ENCODE data around the gene RIMBP2. TPM values are rescaled to one million over a fixed set of nuclear protein-coding genes. Genes with fewer than 3 reads are reported as not detected.

RIMBP2 gene
- polyA plus RNA-seq, 1 of the 3 experiments (the other 2 are of a cell fraction), result 0.90 TPM

DNA sequence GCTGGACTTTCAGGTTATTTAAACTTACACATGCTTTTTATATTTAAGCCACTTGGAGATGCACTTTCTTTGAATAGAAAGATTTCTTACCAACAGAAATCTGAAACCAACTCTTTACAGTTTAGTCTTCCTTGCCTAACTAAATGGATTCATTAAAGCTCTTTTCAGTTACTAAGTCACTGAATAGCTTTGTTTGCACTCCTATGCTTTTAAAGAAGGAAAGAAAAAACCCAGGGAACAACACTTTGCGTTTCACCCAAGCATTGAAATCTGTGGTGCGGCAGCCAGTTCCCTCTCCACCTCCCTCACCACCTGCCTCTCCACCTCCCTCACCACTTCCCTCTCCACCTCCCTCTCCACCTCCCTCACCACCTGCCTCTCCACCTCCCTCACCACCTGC is 70.3 kb downstream of the RIMBP2 start:
- H3K9me2 ChIP-seq, result no peaks in the 10 kb centered on the region
- H4K20me1 ChIP-seq (ENCODE audit: insufficient read depth), result no peaks in the 10 kb centered on the region
- ChIA-PET CTCF (no interaction called here), POLR2A (no interaction called here)
- no peaks in the 10 kb centered on the region for H3K79me2 ChIP-seq (ENCODE audit: insufficient read depth)
- no peak overlapping the region for H3K27ac ChIP-seq (ENCODE audit: low read depth in 2 of 2, low read length in 1 of 2)
- 37% methylated on average over 2 of the region's 2 CpGs for WGBS (ENCODE audit: low lambda C conversion rate)
- H3K27me3 ChIP-seq (ENCODE audit: insufficient read depth), result no peaks in the 10 kb centered on the region
- H3K4me1 ChIP-seq (ENCODE audit: control insufficient read depth in 1 of 2, insufficient read depth in 2 of 2, low read depth in 1 of 2, low read length in 1 of 2), result peaks cover 0 to 28% of the 10 kb centered on the region in 2 experiments; a peak in 1 of 4 replicates
- H3K36me3 ChIP-seq (replicated peaks in 1 of 2; ENCODE audit: control insufficient read depth in 1 of 2, insufficient read depth in 2 of 2, low read length in 1 of 2), result no peaks in the 10 kb centered on the region
- H3K4me3 ChIP-seq (ENCODE audit: low read depth in 2 of 2, low read length in 1 of 2), result no peak overlapping the region
- H3K9me3 ChIP-seq, result no peaks in the 10 kb centered on the region
- DNase-seq, result no peak
- no peaks in the 10 kb centered on the region for H3F3A ChIP-seq (replicated peaks; ENCODE audit: insufficient read depth)
- H3K9ac ChIP-seq, result no peak overlapping the region
- no peak overlapping the region for H2AFZ ChIP-seq (ENCODE audit: low read depth)
- no peak for TF ChIP-seq EZH2phosphoT487 (IDR thresholded peaks at IDR 0.05; ENCODE audit: borderline replicate concordance, low read depth)
- TF ChIP-seq FOXM1 (IDR thresholded peaks at IDR 0.05; ENCODE audit: low read depth), result no peak
- TF ChIP-seq, protein P1, sequence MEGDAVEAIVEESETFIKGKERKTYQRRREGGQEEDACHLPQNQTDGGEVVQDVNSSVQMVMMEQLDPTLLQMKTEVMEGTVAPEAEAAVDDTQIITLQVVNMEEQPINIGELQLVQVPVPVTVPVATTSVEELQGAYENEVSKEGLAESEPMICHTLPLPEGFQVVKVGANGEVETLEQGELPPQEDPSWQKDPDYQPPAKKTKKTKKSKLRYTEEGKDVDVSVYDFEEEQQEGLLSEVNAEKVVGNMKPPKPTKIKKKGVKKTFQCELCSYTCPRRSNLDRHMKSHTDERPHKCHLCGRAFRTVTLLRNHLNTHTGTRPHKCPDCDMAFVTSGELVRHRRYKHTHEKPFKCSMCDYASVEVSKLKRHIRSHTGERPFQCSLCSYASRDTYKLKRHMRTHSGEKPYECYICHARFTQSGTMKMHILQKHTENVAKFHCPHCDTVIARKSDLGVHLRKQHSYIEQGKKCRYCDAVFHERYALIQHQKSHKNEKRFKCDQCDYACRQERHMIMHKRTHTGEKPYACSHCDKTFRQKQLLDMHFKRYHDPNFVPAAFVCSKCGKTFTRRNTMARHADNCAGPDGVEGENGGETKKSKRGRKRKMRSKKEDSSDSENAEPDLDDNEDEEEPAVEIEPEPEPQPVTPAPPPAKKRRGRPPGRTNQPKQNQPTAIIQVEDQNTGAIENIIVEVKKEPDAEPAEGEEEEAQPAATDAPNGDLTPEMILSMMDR (IDR thresholded peaks at IDR 0.05), result no peak
- TF ChIP-seq NRF1 (IDR thresholded peaks at IDR 0.05; ENCODE audit: low read depth, low read length), result no peak
- TF ChIP-seq, protein P2, sequence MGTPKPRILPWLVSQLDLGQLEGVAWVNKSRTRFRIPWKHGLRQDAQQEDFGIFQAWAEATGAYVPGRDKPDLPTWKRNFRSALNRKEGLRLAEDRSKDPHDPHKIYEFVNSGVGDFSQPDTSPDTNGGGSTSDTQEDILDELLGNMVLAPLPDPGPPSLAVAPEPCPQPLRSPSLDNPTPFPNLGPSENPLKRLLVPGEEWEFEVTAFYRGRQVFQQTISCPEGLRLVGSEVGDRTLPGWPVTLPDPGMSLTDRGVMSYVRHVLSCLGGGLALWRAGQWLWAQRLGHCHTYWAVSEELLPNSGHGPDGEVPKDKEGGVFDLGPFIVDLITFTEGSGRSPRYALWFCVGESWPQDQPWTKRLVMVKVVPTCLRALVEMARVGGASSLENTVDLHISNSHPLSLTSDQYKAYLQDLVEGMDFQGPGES (IDR thresholded peaks at IDR 0.05; ENCODE audit: low read depth, low read length), result no peak
- no peak for TF ChIP-seq JUND (IDR thresholded peaks at IDR 0.05)
- no peak for TF ChIP-seq MEF2A (IDR thresholded peaks at IDR 0.05; ENCODE audit: borderline replicate concordance, low read depth)
- TF ChIP-seq, protein P3, sequence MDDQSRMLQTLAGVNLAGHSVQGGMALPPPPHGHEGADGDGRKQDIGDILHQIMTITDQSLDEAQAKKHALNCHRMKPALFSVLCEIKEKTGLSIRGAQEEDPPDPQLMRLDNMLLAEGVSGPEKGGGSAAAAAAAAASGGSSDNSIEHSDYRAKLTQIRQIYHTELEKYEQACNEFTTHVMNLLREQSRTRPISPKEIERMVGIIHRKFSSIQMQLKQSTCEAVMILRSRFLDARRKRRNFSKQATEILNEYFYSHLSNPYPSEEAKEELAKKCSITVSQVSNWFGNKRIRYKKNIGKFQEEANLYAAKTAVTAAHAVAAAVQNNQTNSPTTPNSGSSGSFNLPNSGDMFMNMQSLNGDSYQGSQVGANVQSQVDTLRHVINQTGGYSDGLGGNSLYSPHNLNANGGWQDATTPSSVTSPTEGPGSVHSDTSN (IDR thresholded peaks at IDR 0.05), result no peak
- no peak for TF ChIP-seq GABPA (IDR thresholded peaks at IDR 0.05; ENCODE audit: low read depth)
- no peak for TF ChIP-seq RXRA (IDR thresholded peaks at IDR 0.05; ENCODE audit: borderline replicate concordance, low read depth)
- no peak for TF ChIP-seq GATA2 (CRISPR knock-in tag; IDR thresholded peaks at IDR 0.05)
- TF ChIP-seq SIN3A (IDR thresholded peaks at IDR 0.05; ENCODE audit: borderline replicate concordance, low read depth, low read length), result no peak
- TF ChIP-seq ELF1 (IDR thresholded peaks at IDR 0.05), result no peak
- no peak for TF ChIP-seq NFIC (IDR thresholded peaks at IDR 0.05; ENCODE audit: borderline replicate concordance)
- TF ChIP-seq, protein P4, sequence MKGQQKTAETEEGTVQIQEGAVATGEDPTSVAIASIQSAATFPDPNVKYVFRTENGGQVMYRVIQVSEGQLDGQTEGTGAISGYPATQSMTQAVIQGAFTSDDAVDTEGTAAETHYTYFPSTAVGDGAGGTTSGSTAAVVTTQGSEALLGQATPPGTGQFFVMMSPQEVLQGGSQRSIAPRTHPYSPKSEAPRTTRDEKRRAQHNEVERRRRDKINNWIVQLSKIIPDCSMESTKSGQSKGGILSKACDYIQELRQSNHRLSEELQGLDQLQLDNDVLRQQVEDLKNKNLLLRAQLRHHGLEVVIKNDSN (IDR thresholded peaks at IDR 0.05; ENCODE audit: borderline replicate concordance, low read depth), result no peak
- no peak for TF ChIP-seq FOXJ3 (CRISPR knock-in tag; IDR thresholded peaks at IDR 0.05)
- no peak for TF ChIP-seq TAF1 (IDR thresholded peaks at IDR 0.05; ENCODE audit: borderline replicate concordance, low read depth, low read length)
- no peak for TF ChIP-seq POLR2AphosphoS5 (IDR thresholded peaks at IDR 0.05; ENCODE audit: low read depth, low read length)
- TF ChIP-seq RFX5 (IDR thresholded peaks at IDR 0.05; ENCODE audit: low read length), result no peak
- TF ChIP-seq TCF12 (IDR thresholded peaks at IDR 0.05), result no peak
- no peak overlapping the region for H3K4me2 ChIP-seq

Data from SK-N-SH (cell line).